Thoracic aorta (tissue), 2 donors: Measurements from ENCODE around the gene NAXD. TPM values are rescaled to one million over a fixed set of nuclear protein-coding genes. Genes with fewer than 3 reads are reported as not detected.
"Not testable (repeated sequence)": the region's sequence is repeated elsewhere in the genome, so short reads cannot be mapped to it uniquely, and the experiment has no call there.

Experiments used
- ATAC-seq: fragments of 150-250 bp; one replicate; pipeline ENCODE4 v1.8.0; 2017; ENCODE audit warnings: low read depth; ENCODE audit not compliant: insufficient number of reproducible peaks, low FRiP score
- DNase-seq: peaks from one replicate; pipeline ENCODE4 v3.0.0-alpha.2; 2020; ENCODE audit warnings: low spot score
- H3K27ac ChIP-seq, 2 donors: fragments of 200-600 bp; sonication (generic); 1 replicate in 1 of 2; 2 replicates in 1 of 2; pipeline ENCODE4 v1.5.1; 2016; ENCODE audit warnings: mild to moderate bottlenecking in 2 of 2, moderate library complexity in 2 of 2
- H3K27me3 ChIP-seq: fragments of 200-600 bp; sonication (generic); replicated peaks from 2 replicates; pipeline ENCODE4 v1.6.0; 2016; ENCODE audit warnings: mild to moderate bottlenecking; ENCODE audit not compliant: insufficient read depth
- H3K36me3 ChIP-seq: fragments of 200-600 bp; sonication (generic); one replicate; pipeline ENCODE4 v1.5.1; 2016
- H3K4me1 ChIP-seq, 2 donors: fragments of 200-600 bp; sonication (generic); 1 replicate in 1 of 2; 2 replicates in 1 of 2; pipeline versions ENCODE4 v1.5.1 to v1.6.0; 2016; ENCODE audit warnings: low read depth in 2 of 2, mild to moderate bottlenecking in 1 of 2; ENCODE audit not compliant: control insufficient read depth in 1 of 2
- H3K4me3 ChIP-seq: fragments of 200-600 bp; sonication (generic); 2 replicates; pipeline ENCODE4 v1.5.1; 2016; ENCODE audit warnings: mild to moderate bottlenecking
- H3K9me3 ChIP-seq: fragments of 200-600 bp; sonication (generic); 2 replicates; pipeline ENCODE4 v1.5.1; 2016
- CTCF ChIP-seq: fragments of 200-600 bp; sonication (generic); IDR thresholded peaks from one replicate; pipeline ENCODE4 v1.5.1; 2019; ENCODE audit warnings: antibody characterized with exemption
- total RNA-seq, 2 donors: library from RNA; depleted of rRNA; stranded (reverse); fragments of >200 nt; gene quantifications; one replicate each; pipeline versions ENCODE4 v1.1.0 to v1.2.3, GENCODE V29; 2016

The NAXD gene
- total RNA-seq, 2 donors from 2014 or later = 24.9 to 31.4 TPM

DNA sequence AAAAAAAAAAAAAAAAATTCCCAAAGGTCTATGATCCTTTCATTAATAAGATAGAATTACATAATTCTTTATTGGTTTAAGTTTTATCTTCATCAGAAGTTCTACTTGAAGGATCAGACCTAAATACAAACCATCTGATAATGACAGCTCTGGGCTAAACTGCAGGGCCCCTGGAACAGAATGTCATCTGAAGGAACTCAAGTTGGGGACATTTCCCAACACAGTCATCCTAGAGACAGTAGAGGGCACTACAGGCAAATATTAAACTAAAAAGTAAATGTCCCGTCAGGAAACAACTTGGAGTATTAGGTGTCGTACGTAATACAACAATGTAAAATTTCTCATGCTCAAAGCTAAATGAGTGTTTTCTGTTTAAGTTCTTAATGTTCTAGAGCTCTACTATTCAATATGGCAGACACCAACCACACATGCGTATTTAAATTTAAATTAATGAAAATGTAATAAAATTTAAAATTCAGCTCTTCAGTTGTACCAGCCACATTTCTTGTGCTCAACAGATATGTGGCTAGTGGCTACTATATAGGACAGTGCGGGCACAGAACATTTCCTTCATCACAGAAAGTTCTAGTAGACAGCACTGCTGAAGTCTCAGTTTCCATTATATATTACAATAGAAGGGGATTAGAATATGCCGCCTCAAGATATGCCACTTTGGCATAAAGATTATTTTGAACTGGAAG is 21.8 kb upstream of the NAXD start:
- Histone ChIP-seq H3K4me3 (no peak overlapping the region), H3K27ac (no peak overlapping the region), H3K4me1 (no peaks in the 10 kb centered on the region), H3K36me3 (no peaks in the 10 kb centered on the region), H3K27me3 (no peaks in the 10 kb centered on the region), H3K9me3 (no peaks in the 10 kb centered on the region)
- ATAC-seq (peak; percentile 57), DNase-seq (no peak)
- peak; percentile 62 for TF ChIP-seq CTCF

DNA sequence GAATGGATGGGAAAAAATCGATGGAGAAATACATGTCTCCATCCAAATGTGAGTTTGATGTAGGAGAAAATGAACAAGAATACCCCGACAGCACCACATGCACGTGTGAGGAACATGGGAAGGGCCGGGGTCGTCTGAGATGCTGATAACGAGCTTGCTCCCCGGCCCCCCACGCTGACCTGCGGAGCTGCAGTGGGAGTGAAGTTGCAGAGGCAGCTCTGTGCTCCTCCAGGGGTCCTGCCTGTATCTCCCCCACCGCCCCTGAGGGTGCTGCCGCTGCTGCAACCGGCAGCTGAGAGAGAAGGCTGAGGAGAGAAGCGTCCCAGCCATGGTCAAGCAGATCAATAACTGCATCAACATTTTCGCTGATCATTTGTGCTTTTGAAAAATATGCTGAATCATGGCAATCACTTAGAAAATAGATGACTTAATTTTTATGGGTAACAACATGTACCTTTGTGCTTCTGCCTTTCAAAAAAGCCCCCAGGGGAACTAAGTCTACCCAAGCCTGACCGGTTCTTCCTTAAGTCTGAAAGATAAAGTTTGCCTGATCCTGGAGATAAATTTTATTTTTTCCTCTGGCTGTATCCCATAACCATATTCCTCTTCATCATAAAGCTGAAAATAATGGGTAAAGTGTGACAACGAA is 18.2 kb upstream of the NAXD start:
- Histone ChIP-seq H3K4me3 (no peak overlapping the region), H3K36me3 (no peaks in the 10 kb centered on the region), H3K27ac (no peak overlapping the region), H3K9me3 (no peaks in the 10 kb centered on the region), H3K27me3 (no peaks in the 10 kb centered on the region), H3K4me1 (no peaks in the 10 kb centered on the region)
- DNase-seq (no peak), ATAC-seq (no peak)
- no peak for TF ChIP-seq CTCF

GRCh38 chr13:110600261-110600819 is 15.0 kb upstream of the NAXD start:
- DNase-seq = no peak
- Histone ChIP-seq H3K27me3 (no peaks in the 10 kb centered on the region), H3K4me1 (no peaks in the 10 kb centered on the region), H3K4me3 (no peak overlapping the region), H3K27ac (no peak overlapping the region), H3K9me3 (no peaks in the 10 kb centered on the region), H3K36me3 (no peaks in the 10 kb centered on the region)
- no peak for ATAC-seq
- no peak for TF ChIP-seq CTCF

DNA sequence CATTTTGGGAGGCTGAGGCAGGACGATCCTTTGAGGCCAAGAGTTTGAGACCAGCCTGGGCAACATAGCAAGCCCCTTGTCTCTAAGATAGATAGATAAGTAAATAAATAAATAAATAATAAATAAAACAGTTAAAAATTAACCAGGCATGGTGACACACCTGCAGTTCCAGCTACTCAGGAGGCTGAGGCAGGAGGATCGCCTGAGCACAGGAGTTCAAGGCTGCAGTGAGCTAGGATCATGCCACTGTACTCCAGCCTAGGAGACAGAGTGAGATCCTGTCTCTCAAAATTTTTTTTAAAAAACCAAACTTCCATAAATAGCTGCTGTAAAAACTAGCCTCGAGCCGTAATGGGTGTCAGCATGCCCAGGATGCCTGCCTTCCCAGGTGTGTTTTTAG is 14.4 kb upstream of the NAXD start:
- DNase-seq = no peak
- no peaks in the 10 kb centered on the region for H3K36me3 ChIP-seq
- no peaks in the 10 kb centered on the region for H3K4me1 ChIP-seq
- H3K27me3 ChIP-seq = no peaks in the 10 kb centered on the region
- H3K9me3 ChIP-seq = no peaks in the 10 kb centered on the region
- TF ChIP-seq CTCF = no peak
- H3K27ac ChIP-seq = no peak overlapping the region
- H3K4me3 ChIP-seq = no peak overlapping the region
- no peak for ATAC-seq

DNA sequence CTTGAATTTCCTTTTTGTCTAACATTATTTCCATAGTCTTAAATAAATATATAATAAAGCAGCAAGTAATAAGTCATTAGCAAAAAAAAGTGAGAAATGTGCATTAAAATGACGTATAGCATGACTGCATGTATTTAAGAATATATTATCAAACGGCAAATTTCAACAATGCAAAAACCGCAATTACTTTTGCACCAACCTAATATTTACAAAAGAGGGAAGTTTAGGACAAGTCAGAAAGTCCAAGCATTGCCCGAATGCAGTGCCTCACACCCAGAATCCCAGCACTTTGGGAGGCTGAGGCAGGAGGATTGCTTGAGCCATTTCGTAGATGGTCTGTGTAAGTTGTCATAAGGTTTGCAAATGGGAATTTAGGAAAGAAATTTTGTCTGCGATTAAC is 10.2 kb upstream of the NAXD start:
- H3K36me3 ChIP-seq = no peaks in the 10 kb centered on the region
- no peaks in the 10 kb centered on the region for H3K27me3 ChIP-seq
- no peak for DNase-seq
- no peaks in the 10 kb centered on the region for H3K4me1 ChIP-seq
- H3K9me3 ChIP-seq = no peaks in the 10 kb centered on the region
- no peak overlapping the region for H3K4me3 ChIP-seq
- no peak for TF ChIP-seq CTCF
- no peak for ATAC-seq
- H3K27ac ChIP-seq = no peak overlapping the region

DNA sequence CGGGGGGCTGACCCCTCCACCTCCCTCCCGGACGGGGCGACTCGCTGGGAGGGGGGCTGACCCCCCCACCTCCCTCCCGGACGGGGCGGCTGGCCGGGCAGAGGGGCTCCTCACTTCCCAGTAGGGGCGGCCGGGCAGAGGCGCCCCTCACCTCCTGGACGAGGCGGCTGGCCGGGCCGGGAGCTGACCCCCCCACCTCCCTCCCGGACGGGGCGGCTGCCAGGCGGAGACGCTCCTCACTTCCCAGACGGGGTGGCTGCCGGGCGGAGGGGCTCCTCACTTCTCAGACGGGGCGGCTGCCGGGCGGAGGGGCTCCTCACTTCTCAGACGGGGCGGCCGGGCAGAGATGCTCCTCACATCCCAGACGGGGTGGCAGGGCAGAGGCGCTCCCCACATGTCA is 9.1 kb upstream of the NAXD start:
- H3K36me3 ChIP-seq, ATAC-seq, H3K27ac ChIP-seq, H3K9me3 ChIP-seq, H3K4me1 ChIP-seq, H3K4me3 ChIP-seq, H3K27me3 ChIP-seq, DNase-seq: not testable (repeated sequence)
